Gastrocnemius medialis (tissue), 4 donors: ENCODE data around the gene HSD17B12. TPM values are rescaled to one million over a fixed set of nuclear protein-coding genes. Genes with fewer than 3 reads are reported as not detected.

Experiments
- ATAC-seq, 2 donors: fragments of 150-250 bp; one replicate each; pipeline ENCODE4 v1.9.1; 2016
- DNase-seq, 2 donors: peaks; one replicate each; pipeline ENCODE4 v3.0.0-alpha.2; 2019
- H3K27ac ChIP-seq, 4 donors: fragments of 200-600 bp; sonication (generic); 1 replicate in 1 of 4; 2 replicates in 3 of 4; pipeline ENCODE4 v1.5.1; 2016 to 2018; ENCODE audit warnings: mild to moderate bottlenecking in 2 of 4, moderate library complexity in 1 of 4
- H3K27me3 ChIP-seq, 3 donors: fragments of 200-600 bp; sonication (generic) in 2 of 3; 1 replicate in 1 of 3; 2 replicates in 2 of 3; pipeline versions ENCODE4 v1.5.1 to v1.6.0; 2016 to 2019; ENCODE audit warnings: mild to moderate bottlenecking in 1 of 3, moderate library complexity in 1 of 3
- H3K36me3 ChIP-seq, 2 donors: fragments of 200-600 bp; sonication (generic) in 1 of 2; one replicate each; pipeline ENCODE4 v1.5.1; 2017 to 2018
- H3K4me1 ChIP-seq, 2 donors: fragments of 200-600 bp; sonication (generic) in 1 of 2; one replicate each; pipeline ENCODE4 v1.5.1; 2016 to 2017; ENCODE audit warnings: mild to moderate bottlenecking in 2 of 2
- H3K4me3 ChIP-seq, 4 donors: fragments of 200-600 bp; sonication (generic) in 3 of 4; 1 replicate in 1 of 4; 2 replicates in 3 of 4; pipeline ENCODE4 v1.5.1; 2016 to 2019; ENCODE audit warnings: mild to moderate bottlenecking in 2 of 4
- H3K9me3 ChIP-seq, 3 donors: fragments of 200-600 bp; sonication (generic) in 2 of 3; 1 replicate in 1 of 3; 2 replicates in 2 of 3; pipeline ENCODE4 v1.5.1; 2016 to 2019
- POLR2A ChIP-seq, 2 donors: fragments of 450-650 bp; IDR thresholded peaks; one replicate each; pipeline ENCODE4 v1.6.1; 2017; ENCODE audit warnings: antibody characterized with exemption in 2 of 2, mild to moderate bottlenecking in 2 of 2, moderate library complexity in 2 of 2
- in situ Hi-C, 4 donors: fragments of 200-750 bp; cut with MboI; loops; one replicate each; pipeline versions ENCODE4 v1.15.0 to v1.8.0; 2017; ENCODE audit warnings: low sequenced_read_pairs in 4 of 4
- intact Hi-C: fragments of 100-400 bp; cut with DNase I; formaldehyde crosslinking; loops from one replicate; pipeline ENCODE4 v1.15.1; 2023; ENCODE audit warnings: low total_unique reads
- total RNA-seq, 4 donors: library from RNA; depleted of rRNA; stranded (reverse); fragments of >200 nt; gene quantifications; one replicate each; pipeline versions ENCODE4 v1.1.0 to v1.2.3, GENCODE V29; 2016
- TF ChIP-seq, protein P1 (sequence below), 5 experiments: fragments of 450-650 bp in 3 of 5; fragments of 200-600 bp in 2 of 5; sonication (generic) in 2 of 5; IDR thresholded peaks in 4 of 5; conservative IDR thresholded peaks in 1 of 5; 1 replicate in 4 of 5; 2 replicates in 1 of 5; pipeline ENCODE4 v1.5.1; 2016 to 2019; ENCODE audit warnings: antibody characterized with exemption in 5 of 5, mild to moderate bottlenecking in 3 of 5, moderate library complexity in 3 of 5

The HSD17B12 gene
- total RNA-seq, 4 donors from 2014 or later: 20.5 to 41.1 (median 28.6) TPM

DNA sequence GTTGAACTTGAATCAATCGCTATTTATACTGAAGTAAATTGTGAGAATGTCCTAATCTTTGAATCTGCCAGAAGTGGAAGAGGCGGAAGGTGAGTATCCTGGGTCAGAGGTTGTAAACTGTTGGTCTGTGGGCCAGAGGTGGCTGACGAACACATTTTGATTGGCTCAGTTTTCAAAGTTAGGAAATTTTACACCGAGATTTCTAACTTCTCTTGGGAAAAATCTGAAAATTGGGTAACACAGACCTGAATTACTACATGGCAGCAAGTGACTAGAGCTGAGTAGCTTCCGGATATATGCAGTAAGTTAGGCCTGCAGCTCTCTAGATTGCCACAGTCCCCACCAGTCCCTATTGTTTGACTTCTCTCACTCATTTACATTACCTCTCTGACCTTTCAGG lies 143.3 kb downstream of the HSD17B12 start:
- Histone ChIP-seq H3K27ac (no peak overlapping the region), H3K36me3 (no peaks in the 10 kb centered on the region), H3K9me3 (no peaks in the 10 kb centered on the region), H3K27me3 (no peaks in the 10 kb centered on the region), H3K4me3 (no peak overlapping the region), H3K4me1 (peaks cover 11 to 16% of the 10 kb centered on the region in 2 donors)
- no peak for TF ChIP-seq POLR2A (IDR thresholded peaks at IDR 0.05)
- TF ChIP-seq, protein P1, sequence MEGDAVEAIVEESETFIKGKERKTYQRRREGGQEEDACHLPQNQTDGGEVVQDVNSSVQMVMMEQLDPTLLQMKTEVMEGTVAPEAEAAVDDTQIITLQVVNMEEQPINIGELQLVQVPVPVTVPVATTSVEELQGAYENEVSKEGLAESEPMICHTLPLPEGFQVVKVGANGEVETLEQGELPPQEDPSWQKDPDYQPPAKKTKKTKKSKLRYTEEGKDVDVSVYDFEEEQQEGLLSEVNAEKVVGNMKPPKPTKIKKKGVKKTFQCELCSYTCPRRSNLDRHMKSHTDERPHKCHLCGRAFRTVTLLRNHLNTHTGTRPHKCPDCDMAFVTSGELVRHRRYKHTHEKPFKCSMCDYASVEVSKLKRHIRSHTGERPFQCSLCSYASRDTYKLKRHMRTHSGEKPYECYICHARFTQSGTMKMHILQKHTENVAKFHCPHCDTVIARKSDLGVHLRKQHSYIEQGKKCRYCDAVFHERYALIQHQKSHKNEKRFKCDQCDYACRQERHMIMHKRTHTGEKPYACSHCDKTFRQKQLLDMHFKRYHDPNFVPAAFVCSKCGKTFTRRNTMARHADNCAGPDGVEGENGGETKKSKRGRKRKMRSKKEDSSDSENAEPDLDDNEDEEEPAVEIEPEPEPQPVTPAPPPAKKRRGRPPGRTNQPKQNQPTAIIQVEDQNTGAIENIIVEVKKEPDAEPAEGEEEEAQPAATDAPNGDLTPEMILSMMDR (IDR thresholded peaks at IDR 0.05 in 4 of 5, conservative IDR thresholded peaks at IDR 0.05 in 1 of 5): no peak
- in situ Hi-C loops (no loop called here), intact Hi-C loops (no loop called here)
- no peak for DNase-seq
- no peak for ATAC-seq

DNA sequence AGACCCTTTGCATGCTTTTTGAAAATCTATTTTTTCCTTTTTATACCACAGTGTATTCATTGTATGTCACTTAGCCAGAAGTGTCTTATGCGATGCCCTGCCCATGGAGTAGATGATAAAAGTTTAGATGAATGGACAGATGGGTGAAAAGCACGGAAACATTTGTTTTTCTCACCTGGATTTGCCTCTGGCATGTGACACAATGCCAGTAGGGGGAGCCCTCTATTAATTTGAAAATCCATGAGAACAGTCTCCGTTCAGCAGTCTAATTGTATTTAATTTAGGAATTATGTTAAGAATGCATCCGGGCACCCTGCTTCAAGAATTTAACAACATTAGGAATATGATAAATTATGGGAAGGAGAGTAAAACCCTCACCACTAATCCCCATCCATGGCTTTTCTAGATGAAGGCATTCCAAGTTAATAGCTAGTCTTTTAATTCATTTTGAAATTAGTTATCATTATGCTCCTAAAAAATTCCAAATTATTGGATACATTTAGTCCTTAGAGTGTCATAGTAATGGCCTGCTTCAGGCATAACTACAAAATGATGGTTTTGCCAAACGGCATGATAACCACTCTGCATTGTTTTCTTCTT lies 144.8 kb downstream of the HSD17B12 start:
- H3K4me1 ChIP-seq: peaks cover 17 to 24% of the 10 kb centered on the region in 2 donors
- in situ Hi-C loops (loop anchor here in 1 of 4 donors (25.0 kb wide), 1 partner anchor 338 kb away; no protein-coding TSS in a partner anchor), intact Hi-C loops (loop anchor here (1.0 to 5.0 kb wide), 2 partner anchors 27 to 117 kb away; partner anchors contain the start of gene C11orf96)
- no peak for DNase-seq
- H3K27ac ChIP-seq: no peak overlapping the region
- no peaks in the 10 kb centered on the region for H3K9me3 ChIP-seq
- ATAC-seq: peak in 1 of 2 donors; percentile 58
- TF ChIP-seq, protein P1 (IDR thresholded peaks at IDR 0.05 in 4 of 5, conservative IDR thresholded peaks at IDR 0.05 in 1 of 5): peak; percentile 51 to 73 (median 59)
- no peak for TF ChIP-seq POLR2A (IDR thresholded peaks at IDR 0.05)
- H3K36me3 ChIP-seq: no peaks in the 10 kb centered on the region
- no peak overlapping the region for H3K4me3 ChIP-seq
- no peaks in the 10 kb centered on the region for H3K27me3 ChIP-seq

DNA sequence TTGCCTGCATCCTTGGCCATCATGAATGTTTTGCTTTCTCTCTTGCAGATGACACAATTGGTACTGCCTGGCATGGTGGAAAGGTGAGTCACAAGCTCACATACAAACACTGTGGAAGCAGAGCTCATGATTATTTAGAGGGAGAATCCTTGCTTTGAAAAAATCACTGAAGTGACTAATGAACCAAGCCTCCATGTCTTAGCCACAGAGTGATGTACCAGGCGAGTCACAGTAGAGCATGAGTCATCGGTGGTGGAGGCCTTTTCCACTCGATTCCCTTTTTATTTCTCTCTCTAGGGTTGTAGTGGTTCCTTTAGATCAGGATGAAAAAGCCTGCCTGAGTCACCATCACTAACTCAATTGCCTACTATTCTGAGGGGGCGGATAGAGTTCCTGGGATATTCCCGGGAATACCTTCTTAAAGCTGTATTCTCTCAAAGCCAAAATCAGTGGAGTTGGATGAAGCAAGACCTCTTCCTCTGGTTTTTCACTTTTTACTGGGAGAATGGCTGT lies 150.4 kb downstream of the HSD17B12 start:
- intact Hi-C loops: loop anchor here (10.0 kb wide), 2 partner anchors 186 to 256 kb away; no protein-coding TSS in a partner anchor
- peaks cover 35 to 43% of the 10 kb centered on the region in 2 donors for H3K4me1 ChIP-seq
- H3K36me3 ChIP-seq: no peaks in the 10 kb centered on the region
- peak; percentile 98 to 99 for ATAC-seq
- peak overlapping the region; percentile 65 to 75 (median 74) for H3K27ac ChIP-seq
- no peaks in the 10 kb centered on the region for H3K9me3 ChIP-seq
- in situ Hi-C loops: loop anchor here in 1 of 4 donors (25.0 kb wide), 1 partner anchor 344 kb away; no protein-coding TSS in a partner anchor
- no peaks in the 10 kb centered on the region for H3K27me3 ChIP-seq
- no peak overlapping the region for H3K4me3 ChIP-seq
- DNase-seq: peak; percentile 32 to 48
- TF ChIP-seq POLR2A (IDR thresholded peaks at IDR 0.05): no peak
- TF ChIP-seq, protein P1 (IDR thresholded peaks at IDR 0.05 in 4 of 5, conservative IDR thresholded peaks at IDR 0.05 in 1 of 5): no peak

DNA sequence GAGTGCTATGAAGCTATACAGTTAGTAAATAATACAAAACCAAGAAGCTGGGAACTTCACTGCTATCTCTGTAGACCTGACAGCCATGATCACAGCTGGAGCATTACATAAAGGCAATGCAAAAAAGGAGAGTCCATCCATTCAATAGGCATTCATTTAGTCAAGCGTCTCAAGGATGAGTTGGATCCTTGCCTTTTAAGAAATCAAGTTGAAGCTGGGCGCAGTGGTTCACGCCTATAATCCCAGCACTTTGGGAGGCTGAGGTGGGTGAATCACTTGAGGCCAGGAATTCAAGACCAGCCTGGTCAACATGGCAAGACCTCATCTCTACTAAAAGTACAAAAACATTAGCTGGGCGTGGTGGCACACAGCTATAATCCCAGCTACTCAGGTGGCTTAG lies 152.0 kb downstream of the HSD17B12 start:
- Histone ChIP-seq H3K27ac (no peak overlapping the region), H3K4me1 (peaks cover 33 to 43% of the 10 kb centered on the region in 2 donors), H3K27me3 (no peaks in the 10 kb centered on the region), H3K4me3 (no peak overlapping the region), H3K9me3 (no peaks in the 10 kb centered on the region), H3K36me3 (no peaks in the 10 kb centered on the region)
- in situ Hi-C loops: loop anchor here in 1 of 4 donors (25.0 kb wide), 1 partner anchor 345 kb away; no protein-coding TSS in a partner anchor
- intact Hi-C loops: loop anchor here (10.0 kb wide), 2 partner anchors 188 to 258 kb away; no protein-coding TSS in a partner anchor
- DNase-seq: no peak
- TF ChIP-seq, protein P1 (IDR thresholded peaks at IDR 0.05 in 4 of 5, conservative IDR thresholded peaks at IDR 0.05 in 1 of 5): no peak
- no peak for TF ChIP-seq POLR2A (IDR thresholded peaks at IDR 0.05)
- ATAC-seq: no peak
